OCI-M2 (cell line): ENCODE results near the gene PDRG1.

Source experiments
- DNase-seq: peaks from one replicate; lab custom pipeline; 2025; ENCODE audit not compliant: unreplicated experiment; lab: John Stamatoyannopoulos, UW

PDRG1 gene

DNA sequence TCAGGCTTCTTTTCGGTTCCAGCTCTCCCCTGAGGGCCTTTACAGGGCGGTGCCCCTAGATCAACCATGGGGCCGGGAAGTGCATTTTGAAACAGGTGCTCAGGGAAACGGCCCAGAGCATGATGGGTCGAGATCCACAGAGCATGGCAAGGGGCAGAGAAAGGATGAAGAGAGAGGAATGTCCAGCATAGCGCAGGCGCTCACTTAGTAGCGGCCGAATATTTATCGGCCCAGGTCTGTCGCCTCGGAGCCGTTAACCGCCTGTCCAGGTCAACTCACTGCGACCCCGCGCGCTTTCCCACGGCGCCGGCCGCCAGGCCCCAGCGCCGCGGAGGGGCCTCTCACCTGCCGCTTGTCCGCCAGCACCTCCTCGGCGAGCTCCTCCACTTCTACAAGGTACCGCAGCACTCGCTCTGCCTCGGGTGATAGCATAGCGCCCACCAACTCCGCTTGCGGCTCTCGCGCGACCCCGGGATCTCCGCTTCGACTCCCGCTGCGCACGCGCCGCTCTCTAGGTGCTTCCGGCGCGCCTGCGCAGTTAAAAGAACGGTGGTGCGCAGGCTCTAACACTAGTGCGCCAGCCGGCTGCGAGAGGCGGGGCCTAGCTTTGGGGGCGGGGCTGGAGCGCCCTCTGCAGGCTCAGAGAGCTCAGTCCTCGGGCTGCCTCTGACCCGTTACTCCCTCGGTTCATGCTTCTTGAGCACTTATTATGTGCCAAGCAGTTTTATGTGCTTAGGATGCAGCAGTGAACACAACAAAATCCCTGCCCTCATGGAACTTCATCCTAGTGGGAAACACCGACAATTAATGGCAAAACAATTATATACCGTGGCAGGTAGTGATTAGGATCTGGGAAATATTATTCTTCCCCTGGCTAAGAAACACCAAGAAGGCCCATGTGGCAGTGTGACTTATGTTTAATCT is at the start of gene PDRG1:
TSS of gene PDRG1 (minus strand) at position 517 of the 924 bp plus-strand sequence. CDS start at position 432, 85 bp downstream.
- peak; percentile 90 for DNase-seq

DNA sequence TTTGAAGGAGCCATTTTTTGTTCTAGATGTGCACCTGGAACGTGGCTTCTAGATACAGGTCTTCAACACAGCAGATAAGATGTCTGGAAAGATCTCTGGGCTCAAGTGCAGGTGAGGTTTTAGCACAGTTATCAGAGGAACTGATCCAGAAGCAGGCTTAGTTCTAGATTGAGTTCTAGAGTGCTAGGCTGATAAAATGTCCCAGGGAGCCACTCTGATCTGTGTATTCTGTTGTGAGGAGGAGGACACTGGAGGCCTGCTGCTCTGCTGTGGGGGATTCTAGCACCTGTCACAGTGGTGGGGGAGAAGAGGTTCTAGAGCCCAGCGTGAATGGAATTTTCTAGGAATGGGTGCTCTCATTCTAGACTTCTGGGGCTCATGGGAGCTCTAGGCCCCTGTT is 46.4 kb upstream of the PDRG1 start:
- DNase-seq, result no peak

DNA sequence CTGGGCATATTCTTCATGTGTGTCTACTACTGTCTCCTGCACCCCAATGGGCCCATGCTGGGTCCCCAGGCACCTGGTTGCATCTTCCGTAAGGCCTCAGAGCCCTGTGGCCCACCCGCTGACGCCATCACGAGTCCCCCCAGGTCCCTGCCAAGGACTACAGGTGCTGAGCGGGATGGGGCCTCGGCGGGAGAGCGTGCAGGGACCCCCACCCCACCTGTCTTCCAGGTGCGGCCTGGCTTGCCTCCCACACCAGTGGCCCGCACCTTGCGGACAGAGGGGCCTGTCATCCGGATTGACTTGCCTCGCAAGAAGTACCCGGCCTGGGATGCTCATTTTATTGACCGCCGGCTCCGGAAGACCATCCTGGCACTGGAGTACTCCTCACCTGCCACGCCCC is 45.1 kb upstream of the PDRG1 start:
- no peak for DNase-seq

DNA sequence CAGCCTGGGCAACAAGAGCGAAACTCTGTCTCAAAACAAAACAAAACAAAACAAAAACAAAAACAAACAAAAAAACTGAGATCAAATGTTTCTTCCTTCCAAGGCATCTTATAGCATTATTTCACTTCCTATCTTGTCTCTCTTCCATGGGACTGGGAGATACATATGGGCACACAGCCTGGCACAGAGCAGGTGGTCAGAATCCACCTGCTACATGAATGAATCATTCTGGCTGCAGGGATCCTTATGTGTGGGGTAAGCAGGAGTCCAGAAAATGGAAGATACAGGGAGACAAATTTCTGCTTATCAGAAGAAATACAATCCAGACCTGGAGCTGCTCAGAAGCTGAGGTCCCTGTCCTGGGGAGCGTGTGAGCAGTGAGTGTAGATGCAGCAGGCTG is 40.2 kb upstream of the PDRG1 start:
- no peak for DNase-seq

DNA sequence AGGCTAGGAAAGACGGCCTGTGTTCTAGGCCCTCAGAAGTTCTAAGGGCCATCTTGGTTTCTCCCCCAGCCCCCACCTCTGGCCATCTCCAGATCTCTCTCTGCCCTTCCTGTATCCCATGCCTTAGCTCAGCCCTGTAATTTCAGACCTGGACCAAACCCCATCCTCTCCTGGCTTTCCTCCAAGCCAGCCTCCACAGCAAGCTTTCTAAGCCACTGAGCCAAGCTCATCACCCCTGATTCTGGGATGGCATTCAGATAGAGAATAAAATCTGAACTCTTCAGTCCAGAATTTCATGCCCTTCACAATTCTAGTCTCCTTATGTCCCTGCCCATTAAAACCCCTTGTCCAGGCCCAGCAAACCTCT is 39.5 kb upstream of the PDRG1 start:
- DNase-seq, result no peak

DNA sequence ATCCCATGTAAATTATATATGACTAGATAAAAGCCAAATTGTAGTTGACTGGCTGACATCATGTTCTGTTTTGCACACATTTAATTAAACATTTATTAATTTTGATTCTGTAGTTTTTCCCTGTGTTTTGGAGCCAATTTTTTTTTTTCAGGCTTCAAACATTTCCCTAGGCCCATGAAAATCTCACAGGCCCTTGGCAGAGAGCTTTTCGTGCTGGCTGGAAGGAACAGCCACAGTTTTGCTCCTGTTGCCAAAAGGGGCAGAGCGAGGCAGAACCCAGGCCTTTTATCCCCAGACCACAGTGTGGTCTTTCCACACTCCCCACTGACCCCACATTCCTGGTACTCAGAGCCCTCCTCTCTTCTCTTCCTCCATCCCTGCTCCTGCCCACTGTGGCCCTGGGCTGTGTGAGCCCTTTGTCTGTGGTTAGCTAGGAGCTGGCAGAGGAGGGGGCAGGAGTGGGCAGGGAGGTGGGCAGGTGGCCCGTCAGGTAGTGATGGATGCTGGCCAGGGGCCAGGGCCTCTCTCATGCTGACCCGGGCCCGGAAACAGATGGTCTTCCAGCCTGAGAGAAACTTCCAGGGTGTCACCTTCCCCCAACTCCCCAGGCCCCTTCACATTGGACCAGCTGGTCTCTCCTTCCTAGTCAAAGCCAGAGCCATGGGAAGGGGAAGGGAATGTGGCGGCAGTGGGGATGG is 38.9 kb upstream of the PDRG1 start:
- no peak for DNase-seq

DNA sequence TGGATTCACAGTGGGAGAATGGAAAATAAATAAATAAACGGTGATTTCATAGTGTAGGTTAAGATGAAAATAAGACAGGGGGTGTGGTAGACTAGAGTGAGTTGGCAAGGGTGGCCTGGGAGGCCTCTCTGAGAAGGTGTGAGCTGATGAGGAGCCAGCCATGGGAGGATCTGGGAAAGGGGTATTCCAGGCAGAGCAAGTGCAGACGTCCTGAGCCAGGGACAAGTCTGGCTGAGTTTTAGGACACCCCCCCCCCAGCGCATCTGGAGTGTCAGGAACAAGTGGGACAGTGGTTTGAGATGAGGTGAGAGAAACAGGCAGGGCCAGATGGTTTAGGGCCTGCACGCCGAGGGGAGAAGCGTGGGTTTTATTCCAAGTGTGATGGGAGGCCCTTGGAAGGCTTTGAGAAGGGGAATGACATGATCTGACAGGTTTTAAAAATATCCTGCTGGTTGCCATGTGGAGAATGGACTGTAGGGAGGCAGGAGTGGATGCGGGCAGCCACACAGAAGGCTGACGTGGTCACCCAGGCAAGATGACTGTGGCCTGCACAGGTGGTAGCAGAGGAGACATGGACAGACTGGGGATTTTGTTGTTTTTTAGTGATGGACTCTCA is 37.3 kb upstream of the PDRG1 start:
- no peak for DNase-seq

DNA sequence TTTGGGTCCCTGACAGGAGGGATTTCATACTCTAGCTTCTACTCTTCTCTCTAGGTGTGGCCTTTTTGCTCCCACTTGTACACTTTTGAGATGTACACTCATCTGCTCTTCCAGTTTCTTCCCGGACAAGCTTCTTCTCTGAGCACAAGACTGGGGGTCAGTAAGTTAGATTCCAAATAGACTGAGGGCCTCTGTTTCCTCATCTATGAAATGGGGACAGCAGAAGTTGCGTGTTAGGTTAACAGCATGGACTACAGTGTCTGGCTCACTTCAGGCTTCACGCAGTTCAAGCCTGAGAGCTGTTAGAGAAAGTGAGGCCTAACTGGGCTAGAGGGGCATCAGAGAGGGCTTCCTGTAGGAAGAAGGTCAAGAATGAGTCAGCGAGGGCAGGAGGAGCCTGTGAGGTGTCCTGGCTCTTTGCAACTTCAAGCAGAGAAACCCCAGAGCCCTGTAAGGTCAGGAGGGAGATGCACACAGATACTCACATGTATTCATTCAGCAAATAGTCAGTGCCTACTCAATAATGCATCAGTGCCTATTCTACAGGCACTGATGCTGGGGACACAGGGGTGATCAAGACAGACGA is 36.7 kb upstream of the PDRG1 start:
- no peak for DNase-seq

DNA sequence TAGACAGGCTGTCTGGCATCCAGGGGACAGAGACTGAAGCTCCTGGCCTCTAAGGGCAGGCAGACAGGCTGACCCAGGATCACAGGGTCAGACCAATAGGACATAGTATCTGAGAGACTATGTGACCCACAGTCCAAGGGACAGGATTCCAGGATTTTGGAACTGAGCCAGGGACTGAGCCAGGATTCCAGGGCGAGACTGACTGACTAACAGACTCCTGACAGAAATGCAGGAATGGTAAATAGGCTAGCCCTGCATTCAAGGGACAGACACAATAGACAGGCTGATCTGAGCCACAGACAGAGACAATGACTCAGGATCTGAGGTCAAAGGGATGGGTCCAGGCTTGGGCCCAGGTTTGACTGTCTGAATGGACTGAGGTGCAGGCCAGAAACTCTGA is 35.9 kb upstream of the PDRG1 start:
- no peak for DNase-seq

DNA sequence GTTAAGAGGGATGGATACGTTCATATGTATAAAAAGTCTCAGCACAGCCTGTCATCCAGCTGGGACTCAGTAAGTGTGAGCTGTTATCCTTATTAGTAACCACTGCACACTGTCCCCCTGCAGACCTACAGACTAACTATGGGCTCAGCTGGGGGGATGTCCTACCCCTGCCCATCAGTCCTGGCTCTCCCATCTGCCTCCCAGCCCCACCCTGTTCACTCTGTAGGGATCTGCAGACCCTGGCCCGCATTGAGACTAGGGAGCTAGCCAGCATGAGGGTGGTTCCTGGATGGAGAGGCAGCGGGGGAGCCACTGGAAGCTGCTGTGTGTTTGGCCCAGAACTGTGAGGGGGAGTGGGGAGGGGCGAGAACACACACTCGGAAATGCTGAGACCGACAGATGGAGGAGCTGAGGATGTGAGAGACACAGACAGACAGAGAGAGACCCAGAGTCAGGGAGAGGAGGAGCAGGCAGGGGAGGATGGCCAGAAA is 33.2 kb upstream of the PDRG1 start:
- no peak for DNase-seq

DNA sequence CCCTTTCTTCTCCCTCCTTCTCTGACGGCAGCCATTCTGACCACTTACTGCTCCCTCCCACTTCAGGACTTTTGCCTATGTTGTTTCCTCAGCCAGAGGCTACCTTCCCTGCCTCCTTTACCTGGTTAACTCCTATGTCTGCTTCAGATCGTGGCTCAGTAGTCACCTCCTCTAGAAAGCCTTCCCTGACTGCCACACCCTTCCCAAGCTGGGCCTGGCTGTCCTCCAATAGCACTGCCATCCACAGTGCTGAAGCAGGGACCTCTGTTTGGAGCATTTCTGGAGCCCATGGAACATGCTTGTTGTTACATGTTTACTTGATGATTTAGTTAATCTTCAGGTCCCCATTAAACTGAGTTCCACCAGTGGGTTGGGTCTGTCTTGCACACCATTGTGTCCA is 29.9 kb upstream of the PDRG1 start:
- no peak for DNase-seq

DNA sequence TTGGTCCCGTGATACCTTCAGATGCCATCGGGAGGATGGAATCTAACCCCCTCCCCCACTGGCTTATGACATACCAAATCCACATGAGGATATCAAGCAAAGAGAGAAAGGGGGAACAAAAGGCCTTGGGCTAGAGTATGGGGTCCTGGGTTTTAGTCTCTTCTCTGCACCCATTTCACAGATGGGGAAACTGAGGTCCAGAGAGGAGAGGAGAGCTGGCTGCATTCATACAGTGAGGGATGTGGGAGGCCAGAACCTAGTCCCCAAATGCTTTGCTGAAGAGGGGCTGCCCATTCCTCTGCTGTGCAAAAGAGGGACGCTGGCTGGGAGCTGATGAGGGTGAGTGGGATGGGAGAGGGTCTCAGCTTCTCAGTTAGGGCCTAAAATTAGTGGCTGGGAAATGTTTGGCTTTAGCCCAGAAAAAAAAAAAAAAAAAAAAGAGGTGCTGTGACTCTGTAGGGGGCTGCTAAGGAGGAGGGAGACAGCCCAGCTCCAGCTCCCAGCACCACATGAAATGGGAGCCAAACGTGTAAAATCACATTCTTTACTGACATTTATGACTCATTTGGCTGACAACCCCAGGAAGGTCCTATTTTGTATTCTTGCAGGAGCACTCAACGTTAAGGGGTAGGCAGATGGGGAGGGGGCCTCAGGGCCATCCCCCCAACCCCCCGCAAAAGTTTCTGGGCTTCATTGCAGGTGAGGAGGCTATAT is 28.0 kb upstream of the PDRG1 start:
- no peak for DNase-seq

DNA sequence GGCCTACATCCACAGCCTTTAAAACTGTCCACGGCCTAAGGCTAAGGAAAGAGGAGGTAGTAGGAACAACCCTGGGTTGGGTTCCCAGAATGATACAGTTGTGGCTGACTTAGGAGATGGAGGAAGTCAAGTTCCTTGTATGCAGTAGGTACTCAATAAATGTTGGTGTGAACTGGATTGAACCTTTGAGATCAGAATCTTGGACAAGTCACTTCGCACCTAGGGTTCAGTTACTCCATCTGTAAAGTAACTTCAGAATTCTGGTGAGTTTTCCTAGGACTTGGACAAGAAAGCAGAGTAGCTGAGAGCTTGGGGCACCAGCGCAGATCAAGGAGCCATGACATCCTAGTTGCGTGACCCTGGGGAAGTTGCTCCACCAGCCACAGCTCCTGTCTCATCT is 25.2 kb upstream of the PDRG1 start:
- DNase-seq, result no peak

DNA sequence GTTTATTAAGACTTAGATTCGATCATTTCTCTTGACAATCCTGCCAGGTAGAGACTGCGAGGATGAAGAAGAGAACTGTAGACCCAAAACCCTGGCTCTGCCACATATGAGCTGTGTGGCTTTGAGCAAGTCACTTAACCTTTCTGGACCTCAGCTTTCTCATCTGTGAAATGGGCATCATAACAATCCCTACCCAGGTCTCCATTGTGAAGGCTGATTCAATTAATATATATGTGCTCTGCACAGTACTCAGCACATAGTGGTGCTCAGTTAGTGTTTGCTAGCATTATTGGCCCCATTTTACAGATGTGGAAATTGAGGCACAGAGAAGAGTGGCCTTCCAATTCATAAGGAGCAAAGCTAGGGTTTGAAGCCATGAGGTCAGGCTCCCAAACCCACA is 24.0 kb upstream of the PDRG1 start:
- no peak for DNase-seq

DNA sequence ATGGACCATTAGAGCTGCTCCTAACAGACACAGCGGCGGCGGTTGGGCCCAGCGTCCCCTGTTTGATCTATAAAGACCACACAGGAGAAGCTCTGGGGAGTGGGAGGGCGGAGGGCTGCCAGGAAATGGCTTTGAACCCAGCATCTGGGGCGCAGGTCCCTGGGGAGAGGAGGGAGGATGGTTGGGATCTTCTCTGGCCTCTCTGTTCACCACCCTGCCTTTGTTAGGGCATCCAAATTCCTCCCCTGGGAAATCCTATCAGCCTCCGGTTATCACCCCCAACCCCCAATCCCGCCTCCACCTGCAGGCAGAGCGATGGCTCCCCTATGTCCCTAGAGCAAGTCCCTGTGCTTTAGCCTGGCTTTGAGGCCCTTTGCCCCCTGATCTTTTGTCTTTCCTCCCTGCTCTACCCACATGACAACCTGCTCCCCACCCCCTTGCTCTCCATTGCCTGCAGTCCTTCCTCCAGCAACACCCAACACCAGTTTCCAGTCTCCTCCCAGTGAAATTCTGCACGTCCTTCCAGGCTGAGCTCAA is 23.2 kb upstream of the PDRG1 start:
- DNase-seq, result no peak

DNA sequence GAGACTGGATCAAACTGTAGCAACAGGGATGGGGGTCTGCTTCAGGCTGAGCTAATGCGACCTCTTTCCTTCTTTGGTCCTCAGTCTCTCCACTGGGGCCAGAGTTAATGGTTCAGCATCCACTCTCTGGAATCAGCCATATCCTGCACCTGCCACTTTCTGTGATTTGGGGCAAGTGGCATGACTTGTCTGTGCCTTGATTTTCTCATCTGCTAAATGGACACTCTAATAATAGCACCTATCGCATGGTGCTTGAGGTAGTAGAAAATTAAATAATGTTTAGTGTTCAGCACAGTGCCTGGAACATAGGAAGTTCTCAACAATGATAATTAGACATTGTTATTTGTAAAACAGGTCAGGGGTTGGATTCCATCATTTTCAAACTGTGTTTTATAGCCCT is 22.4 kb upstream of the PDRG1 start:
- DNase-seq, result no peak

DNA sequence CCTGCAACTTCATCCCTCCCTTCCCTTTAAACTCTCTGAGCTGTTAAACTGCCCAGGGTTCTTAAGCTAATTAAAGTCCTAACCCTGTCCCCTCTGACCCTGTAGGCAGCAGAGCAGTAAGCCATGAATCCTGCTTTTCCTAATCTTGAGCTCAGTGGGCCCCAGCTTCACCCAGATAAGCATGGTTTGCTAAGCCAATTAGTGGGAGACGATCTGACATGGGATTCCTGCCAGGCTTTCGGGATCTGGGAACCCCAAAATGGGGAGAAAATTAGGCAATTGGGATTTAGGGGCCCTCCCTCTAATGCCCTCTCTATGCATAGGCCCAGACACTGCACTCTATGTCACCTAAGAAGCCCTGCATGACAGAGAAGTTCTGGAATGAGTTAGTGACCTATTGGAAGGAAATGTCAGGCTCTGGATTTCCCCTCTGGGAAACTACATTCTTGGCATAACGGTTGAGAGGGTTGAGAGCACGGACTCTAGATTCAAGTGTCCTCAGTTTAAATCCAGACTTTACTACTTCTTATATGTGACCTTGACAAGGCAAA is 20.7 kb upstream of the PDRG1 start:
- DNase-seq, result no peak

DNA sequence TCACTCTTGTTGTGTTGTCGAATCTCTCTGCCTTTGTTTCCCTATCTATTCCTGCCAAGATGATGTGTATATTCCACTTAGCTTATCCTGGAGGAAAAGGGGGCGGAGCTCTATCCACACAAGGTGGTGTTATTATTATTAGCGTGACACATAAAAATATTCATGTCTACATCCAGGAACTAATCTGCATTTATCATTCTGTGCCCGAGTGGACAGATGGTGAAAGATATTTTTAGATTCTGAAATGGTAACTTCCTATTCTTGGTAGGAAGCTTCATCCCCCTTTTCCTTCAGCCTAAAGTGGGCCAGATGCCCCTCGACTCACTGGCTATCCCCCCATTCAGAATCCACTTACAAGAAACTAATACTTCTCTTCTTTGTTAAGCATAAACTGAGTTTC is 18.1 kb upstream of the PDRG1 start:
- DNase-seq, result no peak

DNA sequence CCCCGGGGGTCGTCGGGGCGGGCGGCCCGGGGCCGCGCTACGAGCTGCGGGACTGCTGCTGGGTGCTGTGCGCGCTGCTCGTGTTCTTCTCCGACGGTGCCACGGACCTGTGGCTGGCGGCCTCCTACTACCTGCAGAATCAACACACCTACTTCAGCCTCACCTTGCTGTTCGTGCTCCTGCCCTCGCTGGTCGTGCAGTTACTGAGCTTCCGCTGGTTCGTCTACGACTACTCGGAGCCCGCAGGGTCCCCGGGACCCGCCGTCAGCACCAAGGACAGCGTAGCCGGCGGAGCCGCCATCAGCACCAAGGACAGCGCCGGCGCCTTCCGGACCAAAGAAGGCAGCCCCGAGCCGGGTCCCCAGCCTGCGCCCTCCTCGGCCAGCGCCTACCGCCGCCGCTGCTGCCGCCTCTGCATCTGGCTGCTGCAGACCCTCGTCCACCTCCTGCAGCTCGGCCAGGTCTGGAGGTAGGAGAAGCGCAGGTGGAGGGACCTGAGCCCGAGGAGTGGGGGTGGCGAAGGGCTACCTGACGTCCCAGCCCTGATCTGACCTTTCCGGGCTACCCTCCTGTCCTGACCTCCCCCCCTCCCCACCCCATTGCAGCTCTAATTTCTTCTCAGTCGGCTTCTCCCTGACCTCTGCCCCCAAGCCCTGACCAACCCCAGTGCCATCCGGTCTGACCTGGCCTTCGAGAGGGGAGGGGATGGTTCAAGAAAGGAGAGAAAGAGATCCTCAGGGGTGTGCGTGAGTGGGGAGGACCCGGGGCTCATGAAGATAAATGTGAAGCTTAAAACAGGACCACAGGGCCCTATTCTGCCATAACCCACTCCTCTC is 16.7 kb upstream of the PDRG1 start:
- DNase-seq, result peak; percentile 54
